ENCODE data around the gene MYH10.

The MYH10 gene

GRCh38 chr17:8467527-8467926, 163.0 kb downstream of the MYH10 start:
- no peak overlapping the region for H3K4me3 ChIP-seq (ENCODE audit: low read length)
- no peak for TF ChIP-seq ZNF274 (IDR thresholded peaks at IDR 0.05; ENCODE audit: low read depth, low read length)

GRCh38 chr17:8466873-8467272, 163.7 kb downstream of the MYH10 start:
- H3K4me3 ChIP-seq (ENCODE audit: low read length), result no peak overlapping the region
- no peak for TF ChIP-seq ZNF274 (IDR thresholded peaks at IDR 0.05; ENCODE audit: low read depth, low read length)

- no peak overlapping the region for H3K4me3 ChIP-seq (ENCODE audit: low read length)
- TF ChIP-seq ZNF274 (IDR thresholded peaks at IDR 0.05; ENCODE audit: low read depth, low read length), result no peak
Measured at GRCh38 chr17:8466456-8466855, 164.1 kb downstream of the MYH10 start.

GRCh38 chr17:8465759-8466158, 164.8 kb downstream of the MYH10 start:
- TF ChIP-seq ZNF274 (IDR thresholded peaks at IDR 0.05; ENCODE audit: low read depth, low read length), result no peak
- H3K4me3 ChIP-seq (ENCODE audit: low read length), result no peak overlapping the region

GRCh38 chr17:8465356-8465755, 165.2 kb downstream of the MYH10 start:
- TF ChIP-seq ZNF274 (IDR thresholded peaks at IDR 0.05; ENCODE audit: low read depth, low read length), result no peak

GRCh38 chr17:8464941-8465340, 165.6 kb downstream of the MYH10 start:
- no peak overlapping the region for H3K4me3 ChIP-seq (ENCODE audit: low read length)
- no peak for TF ChIP-seq ZNF274 (IDR thresholded peaks at IDR 0.05; ENCODE audit: low read depth, low read length)

More at GRCh38 chr17:8465356-8465755, 165.2 kb downstream of the MYH10 start:
- H3K4me3 ChIP-seq (ENCODE audit: low read length), result no peak overlapping the region

- no peak overlapping the region for H3K4me3 ChIP-seq (ENCODE audit: low read length)
Measured at GRCh38 chr17:8463099-8463498, 167.4 kb downstream of the MYH10 start.

GRCh38 chr17:8462564-8462963, 168.0 kb downstream of the MYH10 start:
- H3K4me3 ChIP-seq (ENCODE audit: low read length), result no peak overlapping the region
- no peak for TF ChIP-seq ZNF274 (IDR thresholded peaks at IDR 0.05; ENCODE audit: low read depth, low read length)

More at GRCh38 chr17:8463099-8463498, 167.4 kb downstream of the MYH10 start:
- no peak for TF ChIP-seq ZNF274 (IDR thresholded peaks at IDR 0.05; ENCODE audit: low read depth, low read length)

GRCh38 chr17:8459831-8460230, 170.7 kb downstream of the MYH10 start:
- no peak for TF ChIP-seq ZNF274 (IDR thresholded peaks at IDR 0.05; ENCODE audit: low read depth, low read length)
- H3K4me3 ChIP-seq (ENCODE audit: low read length), result no peak overlapping the region

GRCh38 chr17:8459107-8459506, 171.4 kb downstream of the MYH10 start:
- TF ChIP-seq ZNF274 (IDR thresholded peaks at IDR 0.05; ENCODE audit: low read depth, low read length), result no peak
- H3K4me3 ChIP-seq (ENCODE audit: low read length), result no peak overlapping the region

- H3K4me3 ChIP-seq (ENCODE audit: low read length), result no peak overlapping the region
- no peak for TF ChIP-seq ZNF274 (IDR thresholded peaks at IDR 0.05; ENCODE audit: low read depth, low read length)
Measured at GRCh38 chr17:8458128-8458527, 172.4 kb downstream of the MYH10 start.

GRCh38 chr17:8455665-8456209, 174.8 kb downstream of the MYH10 start:
- no peak for TF ChIP-seq ZNF274 (IDR thresholded peaks at IDR 0.05; ENCODE audit: low read depth, low read length)
- H3K4me3 ChIP-seq (ENCODE audit: low read length), result no peak overlapping the region

GRCh38 chr17:8453326-8453725, 177.2 kb downstream of the MYH10 start:
- no peak for TF ChIP-seq ZNF274 (IDR thresholded peaks at IDR 0.05; ENCODE audit: low read depth, low read length)
- H3K4me3 ChIP-seq (ENCODE audit: low read length), result no peak overlapping the region

GRCh38 chr17:8451933-8452614, 178.5 kb downstream of the MYH10 start:
- no peak for TF ChIP-seq ZNF274 (IDR thresholded peaks at IDR 0.05; ENCODE audit: low read depth, low read length)
- no peak overlapping the region for H3K4me3 ChIP-seq (ENCODE audit: low read length)

- no peak for TF ChIP-seq ZNF274 (IDR thresholded peaks at IDR 0.05; ENCODE audit: low read depth, low read length)
- no peak overlapping the region for H3K4me3 ChIP-seq (ENCODE audit: low read length)
Measured at GRCh38 chr17:8448310-8448709, 182.2 kb downstream of the MYH10 start.

GRCh38 chr17:8447799-8448198, 182.7 kb downstream of the MYH10 start:
- H3K4me3 ChIP-seq (ENCODE audit: low read length), result no peak overlapping the region
- TF ChIP-seq ZNF274 (IDR thresholded peaks at IDR 0.05; ENCODE audit: low read depth, low read length), result no peak
